Cardiac septum (tissue), 1 donor: ENCODE data around the gene CTSH. TPM values are rescaled to one million over a fixed set of nuclear protein-coding genes. Genes with fewer than 3 reads are reported as not detected.
"Not testable (repeated sequence)": the region's sequence is repeated elsewhere in the genome, so short reads cannot be mapped to it uniquely, and the experiment has no call there.

Source experiments
- DNase-seq: peaks from one replicate; pipeline ENCODE4 v3.0.0-alpha.2; 2020; ENCODE audit warnings: low spot score
- intact Hi-C: fragments of 100-400 bp; cut with DNase I; formaldehyde crosslinking; loops from one replicate; pipeline ENCODE4 v1.14.0; 2022
- total RNA-seq: library from RNA; stranded (reverse); fragmentation: NEBNext Ultra II Directional; extraction: Animal tissue kit (Norgen Biotek cat#: 25700); gene quantifications from one replicate; pipeline ENCODE4 v1.2.1, GENCODE V29; 2021
- donor health status: DM: no; HTN: no; CAD: no.

CTSH gene
- total RNA-seq, 1 donor from 2014 or later, result 38.8 TPM

DNA sequence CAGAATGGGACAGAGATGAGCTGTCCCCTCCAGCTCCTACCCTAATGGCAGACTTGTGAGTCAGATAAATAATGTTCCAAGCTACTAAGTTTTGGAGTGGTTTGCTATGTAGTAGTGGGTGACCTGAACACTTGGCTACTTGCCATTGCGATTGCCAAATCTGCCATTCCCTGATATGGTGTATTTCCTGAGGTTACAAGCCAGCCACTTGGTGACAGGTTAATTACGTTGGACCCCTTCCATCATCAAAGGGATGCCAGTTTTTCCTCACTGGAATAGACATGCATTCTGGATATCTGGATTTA is 38.6 kb downstream of the CTSH start:
- DNase-seq, result no peak

GRCh38 chr15:78904599-78905358 is 40.1 kb downstream of the CTSH start:
- DNase-seq, result no peak
- intact Hi-C loops, result no loop called here

More for the DNA sequence above, 38.6 kb downstream of the CTSH start:
- intact Hi-C loops, result no loop called here

- DNase-seq, intact Hi-C loops: not testable (repeated sequence)
Measured at GRCh38 chr15:78902281-78903032, 42.4 kb downstream of the CTSH start.

GRCh38 chr15:78900819-78901533 is 43.9 kb downstream of the CTSH start:
- DNase-seq, intact Hi-C loops: not testable (repeated sequence)

GRCh38 chr15:78898540-78898939 is 46.3 kb downstream of the CTSH start:
- no peak for DNase-seq
- intact Hi-C loops, result no loop called here

GRCh38 chr15:78895471-78895870 is 49.4 kb downstream of the CTSH start:
- DNase-seq, result no peak
- intact Hi-C loops, result no loop called here

DNA sequence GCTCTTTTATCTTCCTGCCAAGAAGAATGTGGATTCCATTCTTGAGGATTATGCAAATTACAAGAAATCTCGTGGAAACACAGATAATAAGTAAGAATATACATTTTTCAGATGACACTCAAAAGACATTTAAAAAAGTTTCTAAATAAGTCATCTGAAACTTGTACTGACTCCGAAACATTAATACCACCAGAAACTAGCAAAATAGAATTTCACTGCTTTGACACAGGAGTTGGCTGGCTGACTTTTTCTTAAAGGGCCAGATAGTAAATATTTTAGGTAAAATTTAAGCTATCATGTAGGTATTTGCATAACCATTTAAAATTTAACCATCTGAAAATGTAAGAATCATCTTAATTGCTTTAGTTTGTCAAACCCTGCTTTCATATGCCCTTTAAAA is 51.3 kb downstream of the CTSH start:
- DNase-seq, result no peak
- intact Hi-C loops, result no loop called here

GRCh38 chr15:78889000-78889399 is 55.8 kb downstream of the CTSH start:
- DNase-seq, result no peak
- intact Hi-C loops, result no loop called here

- DNase-seq, result no peak
- intact Hi-C loops, result no loop called here
Measured at GRCh38 chr15:78881681-78882080, 63.2 kb downstream of the CTSH start.

DNA sequence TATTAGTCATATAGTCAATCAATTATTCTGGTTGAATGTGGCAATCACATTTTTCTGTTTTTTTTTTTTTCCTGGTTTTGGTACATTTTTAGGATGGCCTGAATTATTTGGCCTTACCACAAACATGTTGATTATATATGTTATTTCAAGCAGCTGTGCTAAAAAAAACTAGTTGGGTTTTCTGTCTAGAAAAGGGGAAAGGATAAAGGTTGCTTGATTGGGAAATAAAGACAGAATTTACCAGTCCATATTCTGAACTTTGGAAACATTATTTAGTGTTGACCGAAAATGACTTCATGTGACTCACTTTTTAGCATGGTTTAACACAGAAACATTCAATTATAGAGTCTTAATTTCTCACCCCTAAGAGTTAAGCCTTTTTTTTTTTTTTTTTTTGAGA is 64.0 kb downstream of the CTSH start:
- DNase-seq, result no peak
- intact Hi-C loops, result no loop called here

GRCh38 chr15:78880242-78880533 is 64.7 kb downstream of the CTSH start:
- DNase-seq, result no peak
- intact Hi-C loops, result no loop called here

DNA sequence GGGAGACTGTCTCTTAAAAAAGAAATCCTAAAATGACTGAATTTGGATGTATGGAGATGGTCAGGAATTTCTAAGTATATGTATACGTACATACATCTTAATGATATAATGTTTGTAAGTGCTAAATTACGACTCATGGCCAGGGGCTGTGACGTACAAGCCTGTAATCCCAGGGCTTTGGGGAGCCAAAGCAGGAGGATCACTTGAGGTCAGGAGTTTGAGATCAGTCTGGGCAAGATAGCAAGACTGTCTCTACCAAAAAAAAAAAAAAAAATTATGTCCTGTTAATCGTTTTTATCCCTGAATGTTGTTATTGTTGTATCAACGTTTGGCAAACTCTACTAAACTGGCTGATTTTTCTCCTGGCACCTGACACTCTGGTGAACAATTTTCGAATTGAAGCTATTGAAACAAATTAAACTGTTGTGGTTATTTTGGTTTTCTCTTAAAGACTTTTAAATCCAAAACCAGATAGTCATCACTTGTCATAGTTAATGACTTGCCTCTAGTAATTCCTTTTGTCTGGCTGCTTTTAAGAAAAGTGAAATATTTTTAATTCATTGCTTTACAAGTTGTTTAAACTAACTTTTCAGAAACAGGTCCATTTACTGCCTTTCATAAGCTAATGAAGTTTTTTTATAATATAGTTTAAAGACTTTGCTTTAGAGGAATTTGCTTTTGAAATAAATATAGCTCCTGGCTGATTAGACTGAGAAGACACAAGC is 65.2 kb downstream of the CTSH start:
- no peak for DNase-seq
- intact Hi-C loops, result no loop called here

- DNase-seq, result no peak
- intact Hi-C loops, result no loop called here
Measured at GRCh38 chr15:78878356-78878755, 66.5 kb downstream of the CTSH start.

GRCh38 chr15:78876954-78877353 is 67.9 kb downstream of the CTSH start:
- intact Hi-C loops, DNase-seq: not testable (repeated sequence)

DNA sequence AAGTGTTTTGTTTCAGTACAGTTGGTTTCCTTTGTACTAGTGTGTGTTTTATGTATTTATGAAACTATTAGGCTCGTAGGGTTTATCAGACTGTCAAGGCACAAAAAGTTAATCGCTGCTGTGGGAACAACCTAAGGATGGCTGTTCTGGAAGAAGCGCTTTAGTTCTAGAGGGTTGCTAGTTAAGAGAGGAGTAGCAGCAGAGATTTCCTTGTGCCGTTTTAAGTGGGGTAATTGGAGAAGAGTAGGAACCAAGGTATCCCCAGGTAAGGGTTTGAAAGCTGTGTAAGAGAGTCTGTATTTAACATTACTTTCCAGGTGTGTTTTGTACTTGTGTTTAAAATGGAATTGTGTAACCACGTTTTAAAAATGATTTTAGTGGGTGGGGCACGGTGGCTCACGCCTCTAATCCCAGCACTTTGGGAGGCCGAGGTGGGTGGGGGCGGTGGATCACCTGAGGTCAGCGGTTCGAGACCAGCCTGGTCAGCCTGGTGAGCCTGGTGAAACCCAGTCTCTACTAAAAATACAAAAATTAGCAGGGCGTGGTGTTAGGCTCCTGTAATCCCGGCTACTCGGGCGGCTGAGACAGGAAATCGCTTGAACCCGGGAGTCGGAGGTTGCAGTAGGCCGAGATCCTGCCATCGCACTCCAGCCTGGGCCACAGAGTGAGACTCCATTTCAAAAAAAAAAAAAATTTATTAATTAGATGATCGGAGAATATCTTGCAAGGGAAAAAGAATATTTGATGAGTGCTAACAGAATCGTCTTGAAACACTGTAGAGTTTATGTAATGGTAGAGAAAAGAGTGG is 69.5 kb downstream of the CTSH start:
- DNase-seq, result no peak
- intact Hi-C loops, result no loop called here

- intact Hi-C loops, result loop anchor here (5.0 kb wide), 2 partner anchors 62 to 117 kb away; partner anchors contain the start of gene ADAMTS7
- DNase-seq, result no peak
Measured at GRCh38 chr15:78873793-78874765, 70.8 kb downstream of the CTSH start.

DNA sequence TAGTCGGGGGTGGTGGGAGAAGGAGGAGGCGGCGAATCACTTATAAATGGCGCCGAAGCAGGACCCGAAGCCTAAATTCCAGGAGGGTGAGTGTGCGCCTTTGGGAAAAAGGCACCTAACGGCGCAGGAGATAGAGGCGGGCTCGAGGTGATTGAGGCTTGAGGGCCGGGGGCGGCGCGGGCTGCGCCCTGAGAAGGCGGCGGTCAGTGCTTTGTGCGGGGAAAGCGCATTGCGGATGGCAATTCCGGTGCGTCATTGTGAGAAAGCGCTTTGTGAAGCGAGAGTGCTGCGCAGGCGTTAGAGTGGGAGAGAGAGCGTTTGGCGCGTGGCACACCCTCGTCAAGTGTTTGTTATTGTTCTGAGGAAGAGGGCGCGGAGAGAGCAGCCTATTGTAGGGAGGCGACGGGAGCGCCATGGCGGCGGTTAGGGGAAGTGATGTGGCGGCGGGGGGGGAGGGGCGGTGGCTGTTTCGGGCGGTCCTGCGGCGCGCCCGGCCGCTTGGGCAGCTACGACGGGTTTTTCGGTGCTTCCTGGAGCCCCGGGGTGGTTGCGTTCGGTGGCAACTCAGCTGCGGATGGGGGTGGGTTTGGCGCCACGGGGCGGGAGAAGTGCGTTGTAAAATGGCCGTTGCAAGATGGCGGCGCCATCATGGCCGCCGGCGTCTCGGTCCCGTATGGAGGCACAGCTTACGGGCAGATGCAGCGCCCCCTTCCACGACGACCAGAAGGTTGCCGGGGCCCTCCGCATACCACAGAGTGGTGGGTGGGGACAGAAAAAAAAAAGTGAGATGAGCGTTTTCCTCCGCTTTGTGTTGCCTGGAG is 71.7 kb downstream of the CTSH start:
- peak; percentile 90 for DNase-seq
- intact Hi-C loops, result loop anchor here (5.0 kb wide), 2 partner anchors 61 to 116 kb away; partner anchors contain the start of gene ADAMTS7
